Body of pancreas (tissue), 4 donors: ENCODE results near the gene CLNK.
A peak's percentile ranks its signal among the peaks of the same experiment; 100 is the strongest.

ENCODE experiments used
- CTCF ChIP-seq, 7 experiments: fragments of 450-650 bp in 4 of 7; fragments of 200-600 bp in 3 of 7; sonication (generic) in 3 of 7; IDR thresholded peaks; one replicate each; pipeline ENCODE4 v1.5.1; 2016 to 2019; ENCODE audit warnings: antibody characterized with exemption in 7 of 7
- POLR2A ChIP-seq, 3 donors: fragments of 450-650 bp; IDR thresholded peaks; one replicate each; pipeline ENCODE4 v1.6.1; 2016; ENCODE audit warnings: antibody characterized with exemption in 3 of 3, mild to moderate bottlenecking in 2 of 3

GRCh38 chr4:10582059-10582686 is 102.4 kb downstream of the CLNK start:
- TF ChIP-seq POLR2A (IDR thresholded peaks at IDR 0.05) (no peak), CTCF (IDR thresholded peaks at IDR 0.05) (peak; percentile 14 to 76 (median 71))
